ENCODE measurements around the gene RHOT2.
A peak's percentile ranks its signal among the peaks of the same experiment; 100 is the strongest.

Gene RHOT2

DNA sequence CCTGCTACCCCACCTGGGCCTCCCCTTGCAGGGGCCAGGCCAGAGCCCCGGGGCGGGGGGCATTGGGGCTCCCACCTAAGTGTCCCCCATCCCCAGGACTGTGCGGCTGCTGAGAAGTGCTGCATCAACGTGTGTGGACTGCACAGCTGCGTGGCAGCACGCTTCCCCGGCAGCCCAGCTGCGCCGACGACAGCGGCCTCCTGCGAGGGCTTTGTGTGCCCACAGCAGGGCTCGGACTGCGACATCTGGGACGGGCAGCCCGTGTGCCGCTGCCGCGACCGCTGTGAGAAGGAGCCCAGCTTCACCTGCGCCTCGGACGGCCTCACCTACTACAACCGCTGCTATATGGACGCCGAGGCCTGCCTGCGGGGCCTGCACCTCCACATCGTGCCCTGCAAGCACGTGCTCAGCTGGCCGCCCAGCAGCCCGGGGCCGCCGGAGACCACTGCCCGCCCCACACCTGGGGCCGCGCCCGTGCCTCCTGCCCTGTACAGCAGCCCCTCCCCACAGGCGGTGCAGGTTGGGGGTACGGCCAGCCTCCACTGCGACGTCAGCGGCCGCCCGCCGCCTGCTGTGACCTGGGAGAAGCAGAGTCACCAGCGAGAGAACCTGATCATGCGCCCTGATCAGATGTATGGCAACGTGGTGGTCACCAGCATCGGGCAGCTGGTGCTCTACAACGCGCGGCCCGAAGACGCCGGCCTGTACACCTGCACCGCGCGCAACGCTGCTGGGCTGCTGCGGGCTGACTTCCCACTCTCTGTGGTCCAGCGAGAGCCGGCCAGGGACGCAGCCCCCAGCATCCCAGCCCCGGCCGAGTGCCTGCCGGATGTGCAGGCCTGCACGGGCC lies 35.2 kb upstream of the RHOT2 start:
- no peak for DNase-seq

DNA sequence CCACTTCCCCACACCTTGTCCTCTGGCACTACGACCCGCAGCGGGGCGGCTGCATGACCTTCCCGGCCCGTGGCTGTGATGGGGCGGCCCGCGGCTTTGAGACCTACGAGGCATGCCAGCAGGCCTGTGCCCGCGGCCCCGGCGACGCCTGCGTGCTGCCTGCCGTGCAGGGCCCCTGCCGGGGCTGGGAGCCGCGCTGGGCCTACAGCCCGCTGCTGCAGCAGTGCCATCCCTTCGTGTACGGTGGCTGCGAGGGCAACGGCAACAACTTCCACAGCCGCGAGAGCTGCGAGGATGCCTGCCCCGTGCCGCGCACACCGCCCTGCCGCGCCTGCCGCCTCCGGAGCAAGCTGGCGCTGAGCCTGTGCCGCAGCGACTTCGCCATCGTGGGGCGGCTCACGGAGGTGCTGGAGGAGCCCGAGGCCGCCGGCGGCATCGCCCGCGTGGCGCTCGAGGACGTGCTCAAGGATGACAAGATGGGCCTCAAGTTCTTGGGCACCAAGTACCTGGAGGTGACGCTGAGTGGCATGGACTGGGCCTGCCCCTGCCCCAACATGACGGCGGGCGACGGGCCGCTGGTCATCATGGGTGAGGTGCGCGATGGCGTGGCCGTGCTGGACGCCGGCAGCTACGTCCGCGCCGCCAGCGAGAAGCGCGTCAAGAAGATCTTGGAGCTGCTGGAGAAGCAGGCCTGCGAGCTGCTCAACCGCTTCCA lies 34.4 kb upstream of the RHOT2 start:
- DNase-seq, result no peak

DNA sequence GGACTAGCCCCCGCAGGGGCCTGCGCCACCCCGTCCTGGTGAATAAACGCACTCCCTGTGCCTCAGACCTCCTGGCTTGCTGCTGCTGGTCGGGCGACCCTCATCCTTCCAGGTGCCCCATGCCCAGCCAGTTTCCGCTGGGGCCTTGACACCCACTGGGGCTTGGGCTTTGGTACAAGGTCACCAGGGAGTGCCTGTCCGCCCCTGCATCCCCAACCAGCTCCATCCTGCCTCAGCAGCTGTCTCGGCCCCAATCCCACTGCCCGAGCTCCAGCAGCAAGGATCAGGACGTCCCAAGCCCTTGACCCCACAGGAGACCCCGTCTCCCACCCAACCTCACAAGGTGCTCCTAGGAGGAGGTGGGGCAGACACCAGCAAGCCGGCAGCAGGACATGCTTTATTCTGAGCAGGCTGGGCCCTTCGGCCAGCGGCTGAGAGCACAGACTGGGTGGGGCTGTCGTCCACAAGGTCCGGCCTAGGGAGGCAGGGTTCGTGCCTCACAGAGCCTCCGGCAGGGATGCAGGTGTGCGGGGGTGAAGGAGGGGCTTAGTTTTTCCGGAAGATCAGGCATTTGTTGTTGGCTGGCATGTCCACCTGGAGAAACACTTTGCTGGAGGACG lies 33.8 kb upstream of the RHOT2 start:
- DNase-seq, result no peak

DNA sequence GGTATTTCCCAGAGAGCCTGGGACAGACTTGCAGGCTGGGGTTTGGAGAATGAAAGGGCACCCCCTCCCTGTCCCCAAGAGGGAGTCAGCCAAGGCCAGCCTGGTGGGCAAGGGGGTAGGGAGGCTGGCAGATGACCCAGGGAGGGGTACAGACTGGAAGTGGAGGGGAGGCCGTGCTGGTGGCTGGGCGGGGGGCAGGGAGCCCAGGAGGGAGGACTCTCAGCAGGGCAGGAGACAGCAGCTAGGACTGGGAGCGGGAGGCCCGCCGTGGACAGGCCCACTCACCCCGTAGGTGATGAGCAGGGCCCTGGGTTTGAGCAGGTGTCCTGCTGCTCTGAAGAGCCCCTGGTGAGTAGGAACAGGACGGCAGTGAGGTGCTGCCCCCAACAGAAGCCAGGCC lies 32.9 kb upstream of the RHOT2 start:
- DNase-seq, result no peak

DNA sequence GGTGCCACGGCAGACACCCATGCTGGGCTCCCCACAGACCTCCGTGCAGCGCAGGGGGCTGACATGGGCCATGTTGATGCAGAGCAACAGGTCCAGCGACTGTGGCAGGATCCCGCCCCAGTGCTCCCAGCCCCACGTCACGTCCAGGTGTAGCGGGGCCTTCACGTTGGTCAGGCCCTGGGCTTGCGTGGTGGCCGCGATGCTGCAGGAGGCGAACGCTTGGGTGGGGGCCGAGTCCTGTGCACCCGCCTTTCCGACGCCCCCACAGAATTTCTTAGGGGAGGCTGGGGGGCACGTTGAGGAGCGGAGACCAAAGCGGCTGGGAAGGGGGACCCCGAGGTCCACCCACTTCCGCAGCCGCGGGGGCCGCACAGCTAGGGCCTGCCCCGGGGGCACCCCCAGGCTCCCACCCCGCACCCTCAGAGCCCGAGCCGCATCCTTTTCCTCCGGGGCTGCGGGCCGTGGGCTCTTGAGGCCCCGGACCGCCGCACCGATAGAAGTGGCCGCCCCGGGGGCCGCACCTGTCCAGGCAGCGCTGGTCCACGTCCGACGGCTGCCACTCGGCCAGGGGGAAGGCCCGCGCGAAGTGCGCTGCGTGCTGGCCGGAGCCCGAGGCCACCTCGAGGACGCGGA lies 32.2 kb upstream of the RHOT2 start:
- DNase-seq, result no peak

DNA sequence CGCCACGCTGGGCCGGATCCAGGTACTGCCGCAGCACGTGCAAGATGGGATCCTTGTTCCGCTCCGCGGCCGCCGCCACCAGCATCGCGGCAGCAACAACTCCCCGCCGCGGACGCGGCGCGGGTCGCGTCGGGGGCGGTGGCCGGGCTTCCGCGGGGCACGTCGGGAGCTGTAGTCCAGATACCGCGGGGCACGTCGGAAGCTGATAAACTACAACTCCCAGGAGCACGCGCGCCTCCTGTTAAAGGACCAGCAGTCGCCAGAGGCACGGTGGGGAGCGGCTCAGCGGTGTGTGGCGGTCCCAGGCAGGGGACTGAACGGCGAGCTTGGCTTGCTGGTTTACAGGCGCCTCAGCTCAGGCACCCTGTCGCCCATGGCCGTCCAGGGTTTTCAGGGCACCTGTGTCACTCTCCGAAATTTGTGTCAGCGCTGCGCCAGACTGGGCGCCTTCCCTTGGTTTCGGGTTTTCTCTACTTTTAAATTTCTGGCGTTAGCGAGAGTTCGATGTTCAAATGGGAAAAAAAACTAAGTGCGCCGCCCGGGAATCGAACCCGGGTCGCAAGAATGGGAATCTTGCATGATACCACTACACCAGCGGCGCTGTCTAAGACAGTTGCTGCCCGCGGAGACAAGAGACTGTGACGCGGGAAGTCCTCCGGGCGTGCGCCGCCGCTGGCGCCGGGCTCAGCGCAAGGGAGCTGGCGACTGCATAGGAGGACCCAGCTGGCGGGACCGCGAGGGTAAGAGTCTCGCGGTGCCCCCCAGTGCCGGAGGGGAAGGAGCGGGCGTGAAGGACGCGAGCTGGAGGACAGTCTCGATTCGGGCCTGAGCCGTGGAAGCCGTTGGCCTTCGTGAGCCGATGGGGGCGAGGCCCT lies 31.5 kb upstream of the RHOT2 start, which contains the start of gene METTL26:
Gene METTL26, minus strand, starts transcription at position 100 of the 875 bp plus-strand sequence. Its CDS starts 15 bp downstream, at position 85.
- peak; percentile 77 for DNase-seq

DNA sequence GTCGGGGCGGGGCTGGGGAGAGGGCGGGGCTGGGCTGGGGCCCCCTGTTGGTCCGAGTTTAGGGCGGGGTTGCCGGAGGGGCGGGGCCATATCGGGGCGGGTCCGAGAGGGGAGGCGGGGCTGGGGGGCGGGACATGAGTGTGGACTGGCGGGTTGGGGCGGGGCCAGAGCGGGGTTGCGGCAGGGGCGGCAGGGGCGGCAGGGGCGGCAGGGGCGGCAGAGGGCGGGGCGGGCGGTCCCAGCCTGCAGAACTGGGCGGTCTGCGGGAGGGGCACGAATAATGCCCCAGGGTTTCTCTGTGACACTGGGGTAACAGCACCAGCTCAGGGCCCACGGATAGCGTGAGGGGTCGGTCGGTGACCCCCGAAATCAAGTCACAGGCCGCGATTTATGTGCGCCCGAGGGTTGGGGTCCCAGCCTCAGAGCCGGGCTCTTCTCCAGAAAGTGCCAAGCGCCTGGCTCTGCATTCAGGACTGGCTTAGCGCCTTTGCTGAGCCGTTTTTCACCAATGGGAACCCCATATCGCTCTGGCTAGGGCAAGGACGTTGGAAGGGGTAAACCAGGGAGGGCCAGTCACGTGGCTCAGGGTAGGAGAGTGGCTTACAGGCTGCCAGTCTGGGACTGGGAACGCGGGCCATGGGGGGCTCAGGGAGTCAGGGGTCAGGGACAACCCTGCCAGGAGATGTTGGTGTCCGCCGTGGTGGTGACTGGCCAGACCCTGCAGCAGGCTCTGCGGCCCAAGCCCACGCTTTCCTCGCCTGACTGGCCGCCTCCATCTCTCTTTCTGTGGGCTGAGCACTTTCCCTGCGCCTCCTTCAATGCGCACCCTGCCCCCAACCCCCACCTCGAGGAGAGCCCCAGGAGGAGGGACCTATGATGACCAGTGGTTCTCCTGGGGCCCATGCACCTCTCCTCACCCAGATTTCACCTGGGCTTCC lies 30.6 kb upstream of the RHOT2 start:
- no peak for DNase-seq

DNA sequence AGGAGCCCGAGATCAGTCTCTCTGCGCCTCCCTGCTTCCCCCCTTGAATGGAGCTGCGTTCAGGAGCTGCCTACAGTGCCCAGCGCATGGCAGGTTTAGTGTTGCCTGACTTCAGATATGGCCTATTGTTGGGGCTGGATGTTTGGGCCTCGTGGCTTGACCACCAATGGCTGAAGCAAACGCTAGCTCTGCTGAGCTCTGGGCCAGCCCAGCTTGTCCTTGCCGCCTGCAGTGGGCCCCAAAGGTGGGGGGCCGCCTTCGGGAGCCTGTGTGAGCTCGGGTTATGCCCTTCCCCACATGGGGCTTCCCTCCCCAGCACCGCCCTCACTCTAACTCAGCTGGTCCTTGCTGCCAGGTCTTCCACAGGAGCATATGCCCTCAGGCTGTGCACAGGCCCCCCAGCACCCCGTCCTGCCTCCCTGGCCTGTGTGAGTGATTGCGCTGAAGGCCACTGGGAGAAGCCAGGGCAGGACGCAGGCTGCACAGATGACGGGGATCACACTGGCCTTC lies 29.8 kb upstream of the RHOT2 start:
- no peak for DNase-seq

DNA sequence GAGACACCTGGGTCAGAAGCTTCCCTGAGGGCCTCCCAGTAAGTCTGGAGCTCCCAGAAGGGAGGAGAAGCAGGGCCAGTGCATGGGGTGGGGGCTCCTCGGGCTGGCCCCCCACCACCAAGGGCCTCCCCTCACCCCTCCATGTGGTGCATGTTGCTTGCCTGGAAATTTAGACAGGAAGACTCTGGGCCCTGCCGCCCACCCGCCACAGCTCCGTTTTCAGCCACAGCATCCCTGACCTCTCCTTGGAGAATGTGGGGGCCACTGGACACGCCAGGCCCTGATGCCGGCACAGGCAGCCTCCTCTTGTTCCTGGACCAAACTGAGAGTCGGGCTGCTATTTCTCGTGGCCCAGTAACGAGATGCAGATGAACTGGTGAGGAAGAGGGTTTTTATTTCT lies 29.1 kb upstream of the RHOT2 start:
- DNase-seq, result no peak

DNA sequence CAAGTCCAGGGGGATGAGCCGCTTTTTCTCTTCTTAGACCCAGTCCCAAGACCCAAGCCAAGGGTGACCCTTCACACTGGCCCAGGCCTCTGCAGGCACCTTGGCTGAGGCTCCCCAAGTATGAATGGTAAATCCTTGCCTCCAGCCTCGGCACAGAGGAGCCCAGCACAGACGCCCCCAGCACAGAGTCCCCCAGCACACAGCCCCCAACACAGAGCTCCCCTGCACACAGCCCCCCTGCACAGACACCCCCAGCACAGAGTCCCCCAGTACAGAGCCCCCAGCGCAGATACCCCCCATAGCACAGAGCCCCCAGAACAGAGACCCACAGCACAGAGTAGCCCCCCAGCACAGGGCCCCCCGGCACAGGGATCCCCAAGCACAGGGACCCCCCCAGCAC lies 27.3 kb upstream of the RHOT2 start:
- no peak for DNase-seq

DNA sequence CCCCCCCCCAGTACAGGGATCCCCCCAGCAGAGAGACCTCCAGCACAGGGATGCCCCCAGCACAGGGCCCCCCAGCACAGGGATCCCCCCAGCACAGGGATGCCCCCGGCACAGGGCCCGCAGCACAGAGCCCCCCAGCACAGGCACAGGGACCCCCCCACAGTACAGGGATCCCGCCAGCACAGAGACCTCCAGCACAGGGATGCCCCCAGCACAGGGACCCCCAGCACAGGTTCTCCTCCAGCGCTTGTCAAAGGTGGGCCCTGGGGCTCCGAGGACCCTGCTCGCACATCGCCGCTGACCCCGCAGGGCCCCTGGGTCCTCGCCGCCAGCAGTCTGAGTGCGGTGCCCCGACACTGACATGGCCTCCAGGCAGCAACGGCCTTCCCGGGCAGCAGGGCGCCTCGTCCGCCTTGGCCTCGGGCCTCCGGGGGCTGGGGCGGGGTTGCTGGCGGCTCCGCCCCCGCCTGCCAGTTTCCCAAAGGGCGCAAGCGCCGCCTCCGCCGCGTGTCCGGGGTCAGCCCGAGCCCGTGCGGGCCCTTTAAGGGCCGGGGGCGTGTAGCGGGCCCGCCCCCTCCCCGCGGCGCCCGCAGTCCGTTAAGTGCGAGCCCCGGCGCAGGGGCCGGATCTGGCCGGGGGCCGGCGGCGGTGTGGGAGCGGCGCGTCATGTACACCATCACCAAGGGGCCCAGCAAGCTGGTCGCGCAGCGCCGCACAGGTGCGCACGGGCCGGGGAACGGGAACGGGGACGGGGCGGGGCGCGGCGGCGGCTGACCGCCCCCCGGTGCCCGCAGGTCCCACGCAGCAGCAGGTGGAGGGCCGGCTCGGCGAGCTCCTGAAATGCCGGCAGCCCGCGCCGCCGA lies 26.4 kb upstream of the RHOT2 start, which contains the start of gene MCRIP2:
Gene MCRIP2, plus strand, starts transcription at position 503 of the 863 bp plus-strand sequence. Its CDS starts 164 bp downstream, at position 667.
- peak; percentile 10 for DNase-seq

DNA sequence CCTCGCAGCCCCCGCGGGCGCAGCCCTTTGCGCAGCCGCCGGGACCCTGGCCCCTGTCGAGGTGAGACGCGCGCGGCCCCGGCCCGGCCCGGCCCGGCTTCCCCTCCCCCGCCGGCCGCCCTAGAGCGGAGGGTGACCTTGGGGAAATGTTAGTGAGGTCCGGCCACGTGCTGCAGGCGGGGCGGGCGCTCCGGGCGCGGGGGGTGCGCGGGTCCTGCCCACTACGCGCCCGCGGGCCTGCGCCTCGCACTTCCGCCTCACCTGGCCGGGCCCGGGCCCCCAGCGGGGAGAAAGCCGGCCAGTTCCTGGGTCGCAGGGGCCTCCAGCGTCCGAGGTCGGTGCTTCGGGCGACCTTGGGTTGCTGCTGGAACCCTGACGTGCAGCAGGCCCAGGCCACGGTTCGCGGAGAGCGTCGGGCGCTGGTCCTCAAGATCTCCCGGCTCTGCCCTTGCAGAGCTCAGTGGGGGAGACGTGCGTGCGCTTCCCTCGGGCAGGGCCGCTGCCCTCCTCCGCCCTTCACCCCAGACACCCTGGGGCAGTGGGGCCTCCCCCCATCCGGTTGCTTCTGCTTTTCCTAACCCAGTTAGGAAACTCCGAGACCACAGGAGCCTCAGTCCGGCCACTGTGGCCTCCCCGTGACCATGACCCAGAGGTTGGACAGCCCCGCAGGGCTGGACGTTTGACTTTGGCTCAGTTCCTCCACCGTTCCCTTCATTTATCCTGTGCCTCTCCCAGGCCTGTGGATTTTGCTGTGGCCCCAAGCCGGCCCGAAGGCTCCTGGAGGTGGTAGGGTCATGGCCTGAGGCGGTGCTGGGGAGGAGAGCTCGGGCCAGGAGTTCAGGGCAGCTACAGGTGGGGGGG lies 25.5 kb upstream of the RHOT2 start:
- DNase-seq, result no peak

DNA sequence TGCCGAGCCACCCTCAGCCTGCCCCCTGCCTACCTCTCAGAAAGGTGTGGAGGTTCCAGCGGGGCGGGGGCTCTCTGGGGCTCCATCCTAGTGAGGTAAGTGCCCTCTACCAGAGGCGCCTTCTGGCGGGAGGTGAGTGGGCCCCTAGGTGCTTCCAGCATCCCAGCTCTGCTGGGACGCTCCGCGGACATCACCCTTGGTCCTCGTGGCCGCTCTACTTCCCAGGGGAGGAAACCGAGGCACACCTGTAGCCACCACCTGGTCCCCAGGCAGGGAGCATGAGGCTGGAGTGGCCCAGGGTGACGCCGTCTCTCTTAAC lies 24.9 kb upstream of the RHOT2 start:
- no peak for DNase-seq

DNA sequence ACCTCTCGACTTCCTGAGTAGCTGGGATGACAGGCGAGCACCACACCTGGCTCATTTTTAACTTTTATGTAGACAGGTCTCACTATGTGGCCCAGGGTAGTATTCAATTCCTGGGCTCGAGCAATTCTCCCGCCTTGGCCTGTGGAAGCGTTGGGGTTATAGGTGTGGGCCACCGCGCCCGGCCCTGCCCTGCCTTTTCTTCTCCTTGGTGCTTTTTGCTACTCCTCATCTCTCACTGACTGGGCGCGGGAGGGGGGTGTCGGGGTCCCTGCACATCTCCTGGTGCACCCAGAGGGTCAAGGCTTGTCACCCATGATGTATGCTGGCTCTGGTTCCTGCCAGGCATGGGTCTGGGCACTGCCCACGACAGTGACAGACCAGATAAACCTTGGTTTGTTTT lies 23.4 kb upstream of the RHOT2 start:
- DNase-seq, result no peak

DNA sequence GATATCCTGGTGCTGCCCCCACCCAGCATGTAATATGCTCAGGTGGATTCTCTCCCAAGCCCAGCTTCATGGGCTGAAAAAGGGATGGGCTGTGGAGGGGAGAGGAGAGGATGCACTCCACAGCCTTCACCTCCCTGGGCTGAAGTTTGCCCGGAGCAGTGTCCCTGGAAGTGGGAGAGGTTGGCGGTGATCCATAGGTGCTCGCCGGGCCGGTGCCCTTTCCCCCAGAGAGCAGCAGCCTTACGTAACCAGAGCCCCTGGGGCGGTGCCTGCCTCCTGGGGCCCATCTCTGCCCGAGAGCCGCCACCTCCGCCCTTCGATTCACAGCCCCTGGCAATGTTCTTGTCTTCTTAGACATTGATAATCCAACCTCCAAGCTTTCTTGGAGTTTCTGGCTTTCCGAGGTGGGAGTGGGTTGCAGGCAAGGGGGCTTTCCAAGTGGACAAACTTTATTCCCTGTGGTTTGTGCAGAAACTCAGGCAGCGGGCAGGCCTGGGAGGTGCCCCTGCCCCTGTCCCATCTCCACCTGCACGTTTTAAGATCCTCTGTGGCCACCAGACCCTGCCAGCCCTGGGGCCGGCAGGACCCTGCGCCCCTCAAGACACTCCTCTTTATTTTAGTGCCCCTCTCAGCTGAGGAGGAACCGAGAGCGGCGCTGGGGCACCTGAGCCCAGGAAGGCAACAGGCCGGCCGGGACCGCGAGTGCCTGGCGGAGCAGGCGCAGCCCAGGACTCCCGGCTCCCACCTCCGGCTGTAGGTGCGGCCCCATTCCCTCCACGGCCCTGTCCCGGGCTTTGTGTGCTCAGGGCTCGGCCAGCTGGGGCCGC lies 21.9 kb upstream of the RHOT2 start:
- DNase-seq, result no peak

DNA sequence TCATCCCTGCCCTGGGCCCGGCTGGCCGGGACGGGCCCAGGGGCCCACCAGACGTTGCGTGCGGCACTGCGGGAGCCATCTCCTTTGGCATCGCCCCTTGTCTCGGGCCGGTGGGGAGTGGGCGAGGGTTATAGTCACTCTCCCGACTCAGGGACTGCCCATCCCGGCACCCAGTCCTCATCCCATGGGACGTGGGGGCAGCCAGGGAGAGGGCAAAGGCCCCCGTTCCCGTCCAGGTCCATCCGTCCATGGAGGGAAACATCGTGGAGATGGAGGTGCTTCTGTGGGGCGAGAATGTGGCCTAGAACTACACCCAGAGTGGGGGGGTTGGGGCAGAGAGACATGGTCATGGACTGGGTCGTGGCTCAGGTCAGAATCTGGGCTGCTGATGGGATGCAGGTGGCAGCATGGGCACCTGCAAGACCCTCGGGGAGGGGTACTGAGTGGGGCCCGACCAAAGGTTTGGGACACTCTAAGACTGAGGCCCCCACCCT lies 21.2 kb upstream of the RHOT2 start:
- DNase-seq, result no peak

DNA sequence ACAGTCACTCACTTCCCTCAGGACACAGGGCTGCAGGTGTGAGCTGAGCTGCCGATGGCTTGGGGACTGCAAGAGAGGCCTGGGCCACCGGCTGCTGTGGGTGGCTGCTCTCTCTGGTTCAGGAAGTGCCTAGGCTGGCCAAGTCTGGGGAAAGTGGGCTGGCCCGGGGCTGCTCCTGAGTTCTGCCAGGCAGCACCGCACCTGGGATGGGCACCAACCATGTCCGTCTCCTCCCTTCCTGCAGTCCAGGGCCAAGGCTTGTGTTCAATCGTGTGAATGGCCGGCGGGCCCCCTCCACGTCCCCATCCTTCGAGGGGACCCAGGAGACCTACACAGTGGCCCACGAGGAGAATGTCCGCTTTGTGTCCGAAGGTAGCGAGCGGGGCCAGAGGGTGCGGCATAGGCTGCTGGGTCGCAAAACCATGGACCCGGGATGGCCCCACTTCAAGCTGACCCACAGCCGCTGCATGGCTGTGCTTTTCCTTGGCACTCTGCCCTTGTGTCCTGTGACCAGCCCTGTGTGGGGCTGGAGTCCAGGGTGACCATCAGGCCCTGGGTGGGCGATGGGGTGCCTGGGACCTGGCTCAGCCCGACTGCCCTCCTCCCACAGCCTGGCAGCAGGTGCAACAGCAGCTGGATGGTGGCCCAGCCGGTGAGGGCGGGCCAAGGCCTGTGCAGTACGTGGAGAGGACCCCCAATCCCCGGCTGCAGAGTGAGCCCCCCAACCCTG lies 20.6 kb upstream of the RHOT2 start:
- no peak for DNase-seq

Data from NCI-H1694 treated with DMSO at 0.1 percent for 48 hours (cell line).